H9 (cell line): ENCODE data around the gene MSH3. TPM values are rescaled to one million over a fixed set of nuclear protein-coding genes. Genes with fewer than 3 reads are reported as not detected.

ENCODE experiments used
- DNase-seq: peaks from one replicate; pipeline ENCODE4 v3.0.0-alpha.2; 2017
- H2AFZ ChIP-seq: one replicate; pipeline ENCODE4 v1.6.1; 2013; ENCODE audit warnings: mild to moderate bottlenecking, low read length, control low read depth, moderate library complexity
- H2AK5ac ChIP-seq: 2 replicates; pipeline ENCODE4 v1.6.1; 2013; ENCODE audit warnings: low read length, control low read depth, mixed read lengths; ENCODE audit not compliant: insufficient read length
- H2BK120ac ChIP-seq: one replicate; pipeline ENCODE4 v1.6.1; 2013; ENCODE audit warnings: low read depth, mild to moderate bottlenecking, low read length, control low read depth, inconsistent platforms; ENCODE audit not compliant: poor library complexity, severe bottlenecking
- H2BK12ac ChIP-seq: 2 replicates; pipeline ENCODE4 v1.6.1; 2013; ENCODE audit warnings: low read length, control low read depth, mixed read lengths, low read depth; ENCODE audit not compliant: insufficient read length
- H2BK15ac ChIP-seq: 2 replicates; pipeline ENCODE4 v1.6.1; 2013; ENCODE audit warnings: low read depth, low read length, control low read depth
- H2BK20ac ChIP-seq: one replicate; pipeline ENCODE4 v1.6.1; 2013; ENCODE audit warnings: low read depth, mild to moderate bottlenecking, low read length, control low read depth, inconsistent platforms; ENCODE audit not compliant: poor library complexity, severe bottlenecking
- H2BK5ac ChIP-seq: 2 replicates; pipeline ENCODE4 v1.6.1; 2013; ENCODE audit warnings: low read length, control low read depth, mixed read lengths; ENCODE audit not compliant: insufficient read length
- H3K14ac ChIP-seq: 2 replicates; pipeline ENCODE4 v1.6.1; 2013; ENCODE audit warnings: low read length, control low read depth; ENCODE audit not compliant: insufficient read depth
- H3K18ac ChIP-seq: 2 replicates; pipeline ENCODE4 v1.6.1; 2013; ENCODE audit warnings: low read depth, mild to moderate bottlenecking, mixed read lengths, low read length, control low read depth; ENCODE audit not compliant: insufficient read length
- H3K23ac ChIP-seq: 2 replicates; pipeline ENCODE4 v1.6.1; 2013; ENCODE audit warnings: low read length, control low read depth, mixed read lengths, low read depth; ENCODE audit not compliant: insufficient read length
- H3K23me2 ChIP-seq: 2 replicates; pipeline ENCODE4 v1.6.1; 2013; ENCODE audit warnings: low read depth, mild to moderate bottlenecking, mixed read lengths, low read length, control low read depth; ENCODE audit not compliant: insufficient read length, poor library complexity, severe bottlenecking
- H3K27ac ChIP-seq: 2 replicates; pipeline ENCODE4 v1.5.1; 2013; ENCODE audit warnings: low read length, control low read depth, mixed read lengths, low read depth; ENCODE audit not compliant: insufficient read length
- H3K27me3 ChIP-seq: 2 replicates; pipeline ENCODE4 v1.6.1; 2013; ENCODE audit warnings: low read length, control low read depth, inconsistent platforms; ENCODE audit not compliant: insufficient read depth
- H3K4ac ChIP-seq: 2 replicates; pipeline ENCODE4 v1.6.1; 2013; ENCODE audit warnings: low read depth, mild to moderate bottlenecking, control low read depth, inconsistent platforms, low read length, moderate library complexity
- H3K4me1 ChIP-seq: 2 replicates; pipeline ENCODE4 v1.6.1; 2013; ENCODE audit warnings: low read length, control low read depth, inconsistent platforms; ENCODE audit not compliant: insufficient read depth
- H3K4me2 ChIP-seq: 2 replicates; pipeline ENCODE4 v1.6.1; 2013; ENCODE audit warnings: low read length, control low read depth, mixed read lengths; ENCODE audit not compliant: insufficient read length, insufficient read depth
- H3K56ac ChIP-seq: 2 replicates; pipeline ENCODE4 v1.6.1; 2013; ENCODE audit warnings: low read depth, mild to moderate bottlenecking, mixed read lengths, low read length, control low read depth; ENCODE audit not compliant: insufficient read length
- H3K79me1 ChIP-seq: 2 replicates; pipeline ENCODE4 v1.6.1; 2013; ENCODE audit warnings: low read depth, mild to moderate bottlenecking, moderate library complexity, low read length, control low read depth, inconsistent platforms; ENCODE audit not compliant: insufficient read depth, poor library complexity, severe bottlenecking
- H3K79me2 ChIP-seq: 2 replicates; pipeline ENCODE4 v1.6.1; 2013; ENCODE audit warnings: low read length, control low read depth, inconsistent platforms; ENCODE audit not compliant: insufficient read depth
- H3K9ac ChIP-seq: 2 replicates; pipeline ENCODE4 v1.6.1; 2013; ENCODE audit warnings: low read length, control low read depth, mixed read lengths; ENCODE audit not compliant: insufficient read length; ENCODE audit errors: extremely low read depth
- H3K9me3 ChIP-seq: one replicate; pipeline ENCODE4 v1.6.1; 2013; ENCODE audit warnings: low read depth, low read length, inconsistent platforms; ENCODE audit not compliant: control insufficient read depth
- H3T11ph ChIP-seq: one replicate; pipeline ENCODE4 v1.6.1; 2013; ENCODE audit warnings: mild to moderate bottlenecking, low read length, control low read depth, inconsistent platforms
- H4K20me1 ChIP-seq: one replicate; pipeline ENCODE4 v1.6.1; 2013; ENCODE audit not compliant: control insufficient read depth, insufficient read length, insufficient read depth
- H4K5ac ChIP-seq: 2 replicates; pipeline ENCODE4 v1.6.1; 2013; ENCODE audit warnings: low read depth, mild to moderate bottlenecking, mixed read lengths, low read length, control low read depth; ENCODE audit not compliant: insufficient read length
- H4K8ac ChIP-seq: replicated peaks from 2 replicates; pipeline ENCODE4 v1.6.1; 2013; ENCODE audit warnings: low read length, control low read depth, mixed read lengths, low read depth; ENCODE audit not compliant: insufficient read length
- H4K91ac ChIP-seq: 2 replicates; pipeline ENCODE4 v1.6.1; 2013; ENCODE audit warnings: low read depth, mild to moderate bottlenecking, moderate library complexity, mixed read lengths, low read length, control low read depth; ENCODE audit not compliant: insufficient read length
- H3K27ac Mint-ChIP-seq, 3 experiments: 2 replicates in 2 of 3; 3 replicates in 1 of 3; pipeline ENCODE4 v1.8.0; 2020 to 2021; ENCODE audit warnings: mixed read lengths in 3 of 3, mild to moderate bottlenecking in 1 of 3, moderate library complexity in 1 of 3
- H3K27me3 Mint-ChIP-seq: 2 replicates; pipeline ENCODE4 v1.8.0; 2021; ENCODE audit warnings: low read depth, mild to moderate bottlenecking, moderate library complexity, mixed read lengths
- H3K36me3 Mint-ChIP-seq, 3 experiments: 2 replicates in 2 of 3; 3 replicates in 1 of 3; pipeline ENCODE4 v1.8.0; 2020 to 2021; ENCODE audit warnings: low read depth in 3 of 3, mixed read lengths in 3 of 3; ENCODE audit not compliant: insufficient read depth in 1 of 3
- H3K4me1 Mint-ChIP-seq, 2 experiments: 2 replicates each; pipeline ENCODE4 v1.8.0; 2020; ENCODE audit warnings: mixed read lengths in 2 of 2
- H3K4me3 Mint-ChIP-seq, 2 experiments: 2 replicates in 1 of 2; 3 replicates in 1 of 2; pipeline ENCODE4 v1.8.0; 2020 to 2021; ENCODE audit warnings: mild to moderate bottlenecking in 2 of 2, mixed read lengths in 2 of 2, moderate library complexity in 1 of 2
- H3K9me3 Mint-ChIP-seq, 2 experiments: 2 replicates in 1 of 2; 3 replicates in 1 of 2; pipeline ENCODE4 v1.8.0; 2020; ENCODE audit warnings: mild to moderate bottlenecking in 2 of 2, mixed read lengths in 2 of 2, moderate library complexity in 1 of 2
- CTCF ChIP-seq: fragments of 200-600 bp; sonication (generic); conservative IDR thresholded peaks from 3 replicates; pipeline ENCODE4 v1.8.0; 2021; ENCODE audit warnings: antibody characterized with exemption, mild to moderate bottlenecking
- total RNA-seq: library from RNA; stranded (reverse); gene quantifications from 2 replicates; pipeline ENCODE4 v1.2.1, GENCODE V29; 2021

The MSH3 gene
- total RNA-seq, 1 experiment from 2014 or later, result 17.3 TPM

GRCh38 chr5:80834710-80835109 is 180.3 kb downstream of the MSH3 start:
- Mint-ChIP-seq H3K4me1 (no peaks in the 10 kb centered on the region), H3K36me3 (peaks cover 4 to 6% (median 4%) of the 10 kb centered on the region in 3 experiments), H3K27ac (no peak overlapping the region; a peak in 1 of 7 replicates), H3K9me3 (peaks cover 5% of the 10 kb centered on the region in 2 experiments; a peak in 3 of 5 replicates), H3K4me3 (no peak overlapping the region), H3K27me3 (no peaks in the 10 kb centered on the region)
- no peak overlapping the region for H2BK12ac ChIP-seq
- H3K23ac ChIP-seq, result no peak overlapping the region
- no peak overlapping the region for H2AK5ac ChIP-seq
- H3K4me1 ChIP-seq, result no peaks in the 10 kb centered on the region
- no peak for TF ChIP-seq CTCF
- no peaks in the 10 kb centered on the region for H3K79me1 ChIP-seq
- no peak overlapping the region for H3K4ac ChIP-seq
- no peak overlapping the region for H3K18ac ChIP-seq
- H3K27ac ChIP-seq, result no peak overlapping the region
- no peaks in the 10 kb centered on the region for H3K79me2 ChIP-seq
- H3K4me2 ChIP-seq, result no peak overlapping the region
- H2BK5ac ChIP-seq, result no peak overlapping the region
- no peak for DNase-seq
- no peaks in the 10 kb centered on the region for H4K20me1 ChIP-seq
- no peak overlapping the region for H2AFZ ChIP-seq
- H3K9me3 ChIP-seq, result no peaks in the 10 kb centered on the region
- H4K91ac ChIP-seq, result no peak overlapping the region
- no peak overlapping the region for H3T11ph ChIP-seq
- no peak overlapping the region for H4K5ac ChIP-seq
- H3K27me3 ChIP-seq, result no peaks in the 10 kb centered on the region
- no peak overlapping the region for H3K56ac ChIP-seq
- H4K8ac ChIP-seq, result no peak overlapping the region
- H3K9ac ChIP-seq, result no peak overlapping the region
- H3K23me2 ChIP-seq, result no peaks in the 10 kb centered on the region
- no peak overlapping the region for H2BK15ac ChIP-seq
- H2BK20ac ChIP-seq, result no peak overlapping the region
- H3K14ac ChIP-seq, result no peak overlapping the region
- H2BK120ac ChIP-seq, result no peak overlapping the region
